HEK293T (cell line): ENCODE data around the gene TOMM5.
A peak's percentile ranks its signal among the peaks of the same experiment; 100 is the strongest.

Source experiments
- CTCF ChIA-PET: fragments of 350-600 bp; formaldehyde crosslinking; extraction: SDS; loops from one replicate; lab custom pipeline; 2021; ENCODE audit warnings: antibody characterized with exemption, inconsistent platforms; lab: Yijun Ruan, JAX
- POLR2A ChIA-PET: fragments of 350-600 bp; formaldehyde crosslinking; extraction: SDS; loops from one replicate; lab custom pipeline; 2020; ENCODE audit warnings: antibody characterized with exemption, inconsistent platforms; lab: Yijun Ruan, JAX
- DNase-seq: peaks from one replicate; pipeline ENCODE4 v3.0.0; 2012; ENCODE audit warnings: mixed read lengths; ENCODE audit errors: extremely low spot score
- ARNT ChIP-seq: fragments of 450-650 bp; IDR thresholded peaks from 2 replicates; pipeline ENCODE4 v1.6.1; 2017; ENCODE audit warnings: mild to moderate bottlenecking
- BHLHE40 ChIP-seq: fragments of 450-650 bp; IDR thresholded peaks from 2 replicates; pipeline ENCODE4 v1.6.1; 2016; ENCODE audit warnings: mild to moderate bottlenecking, moderate library complexity, borderline replicate concordance
- CTBP1 ChIP-seq: fragments of 450-650 bp; IDR thresholded peaks from 2 replicates; pipeline ENCODE4 v1.6.1; 2016; ENCODE audit warnings: borderline replicate concordance
- ELF4 ChIP-seq: fragments of 450-650 bp; IDR thresholded peaks from 2 replicates; pipeline ENCODE4 v1.6.1; 2017; ENCODE audit warnings: antibody characterized with exemption
- FOXA1 ChIP-seq: fragments of 450-650 bp; IDR thresholded peaks from 2 replicates; pipeline ENCODE4 v1.6.1; 2016; ENCODE audit warnings: mild to moderate bottlenecking
- FOXK2 ChIP-seq: fragments of 450-650 bp; IDR thresholded peaks from 2 replicates; pipeline ENCODE4 v1.6.1; 2016; ENCODE audit warnings: mild to moderate bottlenecking
- FOXM1 ChIP-seq: fragments of 450-650 bp; IDR thresholded peaks from 2 replicates; pipeline ENCODE4 v1.6.1; 2017; ENCODE audit warnings: mild to moderate bottlenecking, borderline replicate concordance
- HDGF ChIP-seq: fragments of 450-650 bp; IDR thresholded peaks from 2 replicates; pipeline ENCODE4 v1.6.1; 2017; ENCODE audit warnings: antibody characterized with exemption, borderline replicate concordance
- L3MBTL2 ChIP-seq: fragments of 450-650 bp; conservative IDR thresholded peaks from 2 replicates; pipeline ENCODE4 v1.6.1; 2016; ENCODE audit warnings: mild to moderate bottlenecking
- LEF1 ChIP-seq: fragments of 450-650 bp; IDR thresholded peaks from 2 replicates; pipeline ENCODE4 v1.6.1; 2017; ENCODE audit warnings: mild to moderate bottlenecking, borderline replicate concordance
- NFRKB ChIP-seq: fragments of 450-650 bp; IDR thresholded peaks from 2 replicates; pipeline ENCODE4 v1.6.1; 2016; ENCODE audit warnings: mild to moderate bottlenecking, moderate library complexity
- PKNOX1 ChIP-seq: fragments of 450-650 bp; IDR thresholded peaks from 2 replicates; pipeline ENCODE4 v1.6.1; 2016
- SP1 ChIP-seq: fragments of 450-650 bp; IDR thresholded peaks from 2 replicates; pipeline ENCODE4 v1.6.1; 2017
- SUZ12 ChIP-seq: fragments of 450-650 bp; IDR thresholded peaks from 2 replicates; pipeline ENCODE4 v1.6.1; 2016; ENCODE audit warnings: mild to moderate bottlenecking
- TARDBP ChIP-seq: fragments of 450-650 bp; IDR thresholded peaks from 2 replicates; pipeline ENCODE4 v1.6.1; 2016
- ZNF384 ChIP-seq: fragments of 450-650 bp; IDR thresholded peaks from 2 replicates; pipeline ENCODE4 v1.6.1; 2016

TOMM5 gene

GRCh38 chr9:37583522-37584121, 8.8 kb downstream of the TOMM5 start:
- POLR2A ChIA-PET, result interaction anchor here (1.1 kb wide), 1 partner anchor 9 kb away, joined by 5 read pairs; the partner anchor contains the start of gene TOMM5
- DNase-seq, result no peak
- TF ChIP-seq NFRKB, result no peak
- TF ChIP-seq LEF1, result no peak
- no peak for TF ChIP-seq L3MBTL2
- TF ChIP-seq SUZ12, result no peak
- CTCF ChIA-PET, result no interaction called here

- CTCF ChIA-PET, result no interaction called here
- DNase-seq, result no peak
- TF ChIP-seq L3MBTL2, result no peak
- no peak for TF ChIP-seq FOXM1
- TF ChIP-seq PKNOX1, result no peak
These were observed 9.7 kb downstream of the TOMM5 start for GRCh38 chr9:37582548-37583157.

GRCh38 chr9:37575921-37576721, 16.3 kb downstream of the TOMM5 start, which contains the start of gene FBXO10:
Gene FBXO10, minus strand, starts transcription at chr9:37576380. Its CDS starts 34,612 bp downstream, at chr9:37541768.
- TF ChIP-seq ELF4 (no peak), SUZ12 (no peak), BHLHE40 (no peak), FOXK2 (no peak), TARDBP (no peak), SP1 (no peak), PKNOX1 (no peak), CTBP1 (no peak), LEF1 (peak; percentile 60; the same call in 1 of the 2 replicates), FOXA1 (no peak), L3MBTL2 (no peak; the same call in 1 of the 2 replicates), ARNT (0 out of 2 replicates have a peak, but pooled peaks have one; percentile 54), ZNF384 (no peak), FOXM1 (peak; percentile 60; the same call in 1 of the 2 replicates), NFRKB (no peak), HDGF (no peak)
- ChIA-PET POLR2A (interaction anchor here (0.8 to 1.2 kb wide), 2 partner anchors 16 kb away, joined by 3 to 5 read pairs; partner anchors contain the start of gene TOMM5), CTCF (no interaction called here)
- peak; percentile 77 for DNase-seq

More at GRCh38 chr9:37582548-37583157, 9.7 kb downstream of the TOMM5 start:
- POLR2A ChIA-PET, result no interaction called here

- ChIA-PET CTCF (no interaction called here), POLR2A (interaction anchor here (0.7 to 1.2 kb wide), 2 partner anchors 17 to 141 kb away, joined by 3 read pairs; partner anchors contain the start of gene TOMM5)
- TF ChIP-seq SUZ12, result no peak
- TF ChIP-seq TARDBP, result no peak
- no peak for TF ChIP-seq PKNOX1
- TF ChIP-seq LEF1, result no peak
- no peak for TF ChIP-seq NFRKB
- TF ChIP-seq ZNF384, result no peak
- TF ChIP-seq FOXM1, result no peak
- no peak for TF ChIP-seq BHLHE40
- TF ChIP-seq FOXA1, result no peak
- TF ChIP-seq SP1, result no peak
- no peak for TF ChIP-seq ELF4
- no peak for TF ChIP-seq FOXK2
- no peak for TF ChIP-seq L3MBTL2
- no peak for TF ChIP-seq CTBP1
- DNase-seq, result no peak
These were observed 16.9 kb downstream of the TOMM5 start for GRCh38 chr9:37575511-37575914.

GRCh38 chr9:37575001-37575400, 17.4 kb downstream of the TOMM5 start:
- TF ChIP-seq PKNOX1 (0 out of 2 replicates have a peak, but pooled peaks have one; percentile 27), NFRKB (no peak)
- DNase-seq, result no peak
- ChIA-PET POLR2A (interaction anchor here (0.7 to 1.2 kb wide), 2 partner anchors 17 to 141 kb away, joined by 3 read pairs; partner anchors contain the start of gene TOMM5), CTCF (no interaction called here)
